Measurements from ENCODE around the gene IL34. TPM values are rescaled to one million over a fixed set of nuclear protein-coding genes. Genes with fewer than 3 reads are reported as not detected.

Gene IL34
- total RNA-seq, 1 experiment from 2014 or later = not detected

DNA sequence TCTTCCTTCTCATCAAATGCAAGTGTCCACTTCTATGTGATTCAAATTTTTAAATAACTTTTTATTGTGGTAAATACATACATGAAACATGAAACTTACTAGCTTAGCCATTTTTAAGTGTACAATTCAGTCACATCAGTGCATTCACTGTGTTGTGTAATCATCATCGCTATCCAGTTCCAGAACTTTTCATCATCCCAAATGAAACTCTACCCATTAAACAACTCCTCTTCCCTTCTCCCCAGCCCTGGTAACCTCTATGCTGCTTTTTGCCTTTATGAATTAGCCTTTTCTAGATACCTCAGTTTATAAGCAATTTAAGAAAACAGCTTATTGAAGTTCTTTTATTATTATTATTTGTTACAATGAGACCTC, 41.1 kb upstream of the IL34 start:
- H3K27me3 ChIP-seq (ENCODE audit: low read length) = no peaks in the 10 kb centered on the region
- H3K36me3 ChIP-seq (ENCODE audit: insufficient read depth, low read length) = no peaks in the 10 kb centered on the region
- H4K20me1 ChIP-seq (ENCODE audit: insufficient read depth, low read depth, low read length) = no peaks in the 10 kb centered on the region
- H3K79me2 ChIP-seq (ENCODE audit: low read length) = no peaks in the 10 kb centered on the region
- no peak overlapping the region for H3K9ac ChIP-seq (ENCODE audit: low read length)
- H3K27ac ChIP-seq (ENCODE audit: low read length) = no peak overlapping the region
- no peaks in the 10 kb centered on the region for H3K9me3 ChIP-seq (ENCODE audit: low read length)
- no peaks in the 10 kb centered on the region for H3K9me2 ChIP-seq (replicated peaks; ENCODE audit: insufficient read depth, low read length)
- no peak overlapping the region for H3K4me3 ChIP-seq (ENCODE audit: low read length)
- H3K4me2 ChIP-seq (ENCODE audit: low read depth, low read length, poor library complexity, severe bottlenecking) = no peak overlapping the region
- DNase-seq = no peak
- H3K4me1 ChIP-seq (ENCODE audit: low read length) = no peaks in the 10 kb centered on the region
- H2AFZ ChIP-seq (ENCODE audit: low read length) = no peak overlapping the region

DNA sequence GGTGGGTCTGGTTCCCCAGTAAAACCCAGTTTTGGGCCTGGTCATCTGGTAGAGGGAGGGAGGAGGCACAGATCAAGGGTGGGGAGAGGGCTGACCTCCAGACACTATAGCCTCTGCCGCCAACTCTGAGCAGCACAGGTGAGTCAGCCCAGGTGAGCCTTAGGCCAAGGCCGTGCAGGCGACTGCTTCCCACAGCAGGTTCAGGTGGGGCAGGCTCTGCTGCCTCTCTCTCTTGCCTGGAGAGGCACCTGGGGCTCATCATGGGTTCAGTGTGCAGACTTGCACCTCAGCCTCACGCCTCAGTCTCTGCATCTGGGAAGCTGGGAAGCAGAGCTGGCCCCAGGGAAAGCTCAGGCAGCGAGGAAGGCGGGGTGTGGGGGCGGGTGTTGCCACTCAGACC, 37.8 kb upstream of the IL34 start:
- no peak overlapping the region for H2AFZ ChIP-seq (ENCODE audit: low read length)
- H3K79me2 ChIP-seq (ENCODE audit: low read length) = no peaks in the 10 kb centered on the region
- no peak overlapping the region for H3K27ac ChIP-seq (ENCODE audit: low read length)
- H4K20me1 ChIP-seq (ENCODE audit: insufficient read depth, low read depth, low read length) = no peaks in the 10 kb centered on the region
- no peaks in the 10 kb centered on the region for H3K9me3 ChIP-seq (ENCODE audit: low read length)
- H3K9ac ChIP-seq (ENCODE audit: low read length) = no peak overlapping the region
- H3K4me1 ChIP-seq (ENCODE audit: low read length) = no peaks in the 10 kb centered on the region
- no peak overlapping the region for H3K4me2 ChIP-seq (ENCODE audit: low read depth, low read length, poor library complexity, severe bottlenecking)
- no peaks in the 10 kb centered on the region for H3K27me3 ChIP-seq (ENCODE audit: low read length)
- no peaks in the 10 kb centered on the region for H3K9me2 ChIP-seq (replicated peaks; ENCODE audit: insufficient read depth, low read length)
- no peak overlapping the region for H3K4me3 ChIP-seq (ENCODE audit: low read length)
- DNase-seq = no peak
- no peaks in the 10 kb centered on the region for H3K36me3 ChIP-seq (ENCODE audit: insufficient read depth, low read length)

- Histone ChIP-seq H3K4me2 (ENCODE audit: low read depth, low read length, poor library complexity, severe bottlenecking) (no peak overlapping the region), H3K4me3 (ENCODE audit: low read length) (no peak overlapping the region), H3K27ac (ENCODE audit: low read length) (no peak overlapping the region), H3K9ac (ENCODE audit: low read length) (no peak overlapping the region), H3K4me1 (ENCODE audit: low read length) (no peaks in the 10 kb centered on the region), H4K20me1 (ENCODE audit: insufficient read depth, low read depth, low read length) (no peaks in the 10 kb centered on the region), H2AFZ (ENCODE audit: low read length) (no peak overlapping the region), H3K36me3 (ENCODE audit: insufficient read depth, low read length) (no peaks in the 10 kb centered on the region), H3K9me2 (replicated peaks; ENCODE audit: insufficient read depth, low read length) (no peaks in the 10 kb centered on the region), H3K79me2 (ENCODE audit: low read length) (no peaks in the 10 kb centered on the region), H3K9me3 (ENCODE audit: low read length) (no peaks in the 10 kb centered on the region), H3K27me3 (ENCODE audit: low read length) (no peaks in the 10 kb centered on the region)
- peak; percentile 35 for DNase-seq
Measured at GRCh38 chr16:70610273-70611223, 35.8 kb upstream of the IL34 start.

GRCh38 chr16:70611224-70611598, 35.1 kb upstream of the IL34 start:
- H3K27ac ChIP-seq (ENCODE audit: low read length) = no peak overlapping the region
- H2AFZ ChIP-seq (ENCODE audit: low read length) = no peak overlapping the region
- DNase-seq = peak; percentile 41
- no peaks in the 10 kb centered on the region for H3K9me2 ChIP-seq (replicated peaks; ENCODE audit: insufficient read depth, low read length)
- H3K27me3 ChIP-seq (ENCODE audit: low read length) = no peaks in the 10 kb centered on the region
- H3K9me3 ChIP-seq (ENCODE audit: low read length) = no peaks in the 10 kb centered on the region
- H3K4me2 ChIP-seq (ENCODE audit: low read depth, low read length, poor library complexity, severe bottlenecking) = no peak overlapping the region
- no peak overlapping the region for H3K4me3 ChIP-seq (ENCODE audit: low read length)
- H3K36me3 ChIP-seq (ENCODE audit: insufficient read depth, low read length) = no peaks in the 10 kb centered on the region
- H3K79me2 ChIP-seq (ENCODE audit: low read length) = no peaks in the 10 kb centered on the region
- no peaks in the 10 kb centered on the region for H3K4me1 ChIP-seq (ENCODE audit: low read length)
- H3K9ac ChIP-seq (ENCODE audit: low read length) = no peak overlapping the region
- H4K20me1 ChIP-seq (ENCODE audit: insufficient read depth, low read depth, low read length) = no peaks in the 10 kb centered on the region

DNA sequence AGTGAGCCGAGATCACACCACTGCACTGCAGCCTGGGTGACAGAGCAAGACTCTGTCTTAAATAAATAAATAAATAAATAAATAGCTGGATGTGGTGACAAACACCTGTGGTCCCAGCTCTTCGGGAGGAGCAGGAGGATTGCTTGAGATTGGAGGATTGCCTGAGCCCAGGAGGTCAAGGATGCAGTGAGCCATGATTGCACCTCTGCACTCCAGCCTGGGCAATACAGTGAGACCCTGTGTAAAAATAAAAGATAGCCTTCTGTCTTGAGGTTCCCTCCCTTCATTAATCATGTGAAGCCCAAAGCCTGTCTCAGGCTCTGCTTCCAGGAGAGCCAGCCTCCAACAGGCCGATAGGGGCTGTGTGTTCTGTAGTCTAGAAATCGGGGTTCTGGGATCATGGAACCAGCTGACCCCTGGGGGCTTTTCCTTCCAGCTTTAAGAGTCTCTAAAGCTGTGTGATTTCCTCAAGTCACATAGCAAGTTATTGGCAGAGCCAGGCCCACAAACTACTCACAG, 34.5 kb upstream of the IL34 start:
- no peak overlapping the region for H3K4me2 ChIP-seq (ENCODE audit: low read depth, low read length, poor library complexity, severe bottlenecking)
- no peak overlapping the region for H3K27ac ChIP-seq (ENCODE audit: low read length)
- H3K9me2 ChIP-seq (replicated peaks; ENCODE audit: insufficient read depth, low read length) = no peaks in the 10 kb centered on the region
- H2AFZ ChIP-seq (ENCODE audit: low read length) = no peak overlapping the region
- no peaks in the 10 kb centered on the region for H3K79me2 ChIP-seq (ENCODE audit: low read length)
- no peaks in the 10 kb centered on the region for H3K36me3 ChIP-seq (ENCODE audit: insufficient read depth, low read length)
- H3K4me1 ChIP-seq (ENCODE audit: low read length) = no peaks in the 10 kb centered on the region
- peak; percentile 39 for DNase-seq
- H3K4me3 ChIP-seq (ENCODE audit: low read length) = no peak overlapping the region
- no peaks in the 10 kb centered on the region for H3K9me3 ChIP-seq (ENCODE audit: low read length)
- no peak overlapping the region for H3K9ac ChIP-seq (ENCODE audit: low read length)
- no peaks in the 10 kb centered on the region for H4K20me1 ChIP-seq (ENCODE audit: insufficient read depth, low read depth, low read length)
- H3K27me3 ChIP-seq (ENCODE audit: low read length) = no peaks in the 10 kb centered on the region

- Histone ChIP-seq H3K4me1 (ENCODE audit: low read length) (no peaks in the 10 kb centered on the region), H3K36me3 (ENCODE audit: insufficient read depth, low read length) (no peaks in the 10 kb centered on the region), H3K4me3 (ENCODE audit: low read length) (no peak overlapping the region), H3K27ac (ENCODE audit: low read length) (no peak overlapping the region), H3K4me2 (ENCODE audit: low read depth, low read length, poor library complexity, severe bottlenecking) (no peak overlapping the region), H3K9me2 (replicated peaks; ENCODE audit: insufficient read depth, low read length) (no peaks in the 10 kb centered on the region), H3K9ac (ENCODE audit: low read length) (no peak overlapping the region), H3K27me3 (ENCODE audit: low read length) (no peaks in the 10 kb centered on the region), H3K9me3 (ENCODE audit: low read length) (no peaks in the 10 kb centered on the region), H4K20me1 (ENCODE audit: insufficient read depth, low read depth, low read length) (no peaks in the 10 kb centered on the region), H2AFZ (ENCODE audit: low read length) (no peak overlapping the region), H3K79me2 (ENCODE audit: low read length) (no peaks in the 10 kb centered on the region)
- DNase-seq = no peak
Measured at GRCh38 chr16:70612931-70613330, 33.4 kb upstream of the IL34 start.

DNA sequence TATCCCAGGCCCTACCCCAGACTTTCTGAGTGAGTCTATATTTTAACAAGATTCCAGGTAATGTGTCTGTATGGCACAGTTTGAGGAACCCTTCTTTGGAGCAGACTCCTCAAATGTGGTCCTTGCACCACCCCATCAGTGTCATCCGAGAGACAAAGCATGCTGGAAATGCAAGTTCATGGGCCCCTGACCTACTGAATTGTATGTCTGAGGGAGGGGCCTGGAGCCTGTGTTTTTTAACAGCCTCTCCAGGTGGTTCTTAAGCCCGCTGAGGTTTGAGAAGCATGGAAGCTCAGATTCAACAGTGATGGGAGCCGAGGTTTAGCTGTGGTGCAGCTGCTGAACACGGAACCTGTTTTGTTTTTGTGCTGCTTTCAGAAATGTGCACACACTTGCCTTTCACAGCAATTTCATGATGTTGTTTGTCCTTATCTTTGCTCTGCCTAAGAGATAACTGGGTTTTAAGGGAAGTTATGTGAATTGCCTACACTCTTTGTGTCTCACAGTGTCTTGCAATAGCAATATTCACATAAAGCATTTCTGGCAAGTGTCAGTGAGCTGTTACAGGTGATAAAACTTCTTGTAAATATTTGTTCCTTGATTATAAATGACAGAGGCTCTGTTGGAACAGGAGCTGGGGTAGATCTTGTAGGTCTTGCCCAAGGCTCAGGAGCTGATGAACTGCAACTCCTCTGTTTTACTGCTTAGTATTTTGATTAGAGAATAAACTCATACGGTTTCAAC, 32.0 kb upstream of the IL34 start:
- Histone ChIP-seq H4K20me1 (ENCODE audit: insufficient read depth, low read depth, low read length) (no peaks in the 10 kb centered on the region), H3K9me2 (replicated peaks; ENCODE audit: insufficient read depth, low read length) (no peaks in the 10 kb centered on the region), H2AFZ (ENCODE audit: low read length) (no peak overlapping the region), H3K4me2 (ENCODE audit: low read depth, low read length, poor library complexity, severe bottlenecking) (no peak overlapping the region), H3K27me3 (ENCODE audit: low read length) (no peaks in the 10 kb centered on the region), H3K4me3 (ENCODE audit: low read length) (no peak overlapping the region), H3K36me3 (ENCODE audit: insufficient read depth, low read length) (no peaks in the 10 kb centered on the region), H3K4me1 (ENCODE audit: low read length) (no peaks in the 10 kb centered on the region), H3K9me3 (ENCODE audit: low read length) (no peaks in the 10 kb centered on the region), H3K79me2 (ENCODE audit: low read length) (no peaks in the 10 kb centered on the region), H3K9ac (ENCODE audit: low read length) (no peak overlapping the region), H3K27ac (ENCODE audit: low read length) (no peak overlapping the region)
- DNase-seq = no peak

DNA sequence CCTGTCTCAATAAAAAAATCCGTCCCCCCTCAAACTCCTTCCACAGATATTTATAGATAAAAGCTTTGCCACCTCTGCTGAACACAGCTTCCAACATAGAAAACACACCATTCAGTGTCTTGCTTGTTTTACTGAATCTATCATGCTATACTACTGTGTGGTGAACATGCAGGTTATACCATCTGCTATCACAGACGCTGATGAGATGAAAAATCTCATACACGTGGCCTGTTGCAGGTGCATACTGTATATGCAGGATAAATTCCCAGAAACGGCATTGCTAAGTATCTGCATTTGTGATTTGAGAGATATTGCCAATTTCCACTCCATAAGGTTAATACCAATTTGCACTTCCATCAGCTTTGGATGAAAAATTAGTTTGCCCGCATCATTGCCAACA, 30.4 kb upstream of the IL34 start:
- H3K4me2 ChIP-seq (ENCODE audit: low read depth, low read length, poor library complexity, severe bottlenecking) = no peak overlapping the region
- no peaks in the 10 kb centered on the region for H3K4me1 ChIP-seq (ENCODE audit: low read length)
- DNase-seq = no peak
- H3K9me3 ChIP-seq (ENCODE audit: low read length) = no peaks in the 10 kb centered on the region
- H3K79me2 ChIP-seq (ENCODE audit: low read length) = no peaks in the 10 kb centered on the region
- H3K27ac ChIP-seq (ENCODE audit: low read length) = no peak overlapping the region
- H3K36me3 ChIP-seq (ENCODE audit: insufficient read depth, low read length) = no peaks in the 10 kb centered on the region
- H2AFZ ChIP-seq (ENCODE audit: low read length) = no peak overlapping the region
- H3K9me2 ChIP-seq (replicated peaks; ENCODE audit: insufficient read depth, low read length) = no peaks in the 10 kb centered on the region
- no peak overlapping the region for H3K4me3 ChIP-seq (ENCODE audit: low read length)
- H3K9ac ChIP-seq (ENCODE audit: low read length) = no peak overlapping the region
- H3K27me3 ChIP-seq (ENCODE audit: low read length) = no peaks in the 10 kb centered on the region
- no peaks in the 10 kb centered on the region for H4K20me1 ChIP-seq (ENCODE audit: insufficient read depth, low read depth, low read length)

All from Karpas-422 (cell line).